ENCODE measurements around the gene ZNF346. TPM values are rescaled to one million over a fixed set of nuclear protein-coding genes. Genes with fewer than 3 reads are reported as not detected.

Gene ZNF346
- total RNA-seq, 5 donors from 2014 or later (not counting 1 experiment from before 2014, with no cell fraction given), result 22.8 to 25.7 (median 24.8) TPM

GRCh38 chr5:177091232-177091631 lies 68.7 kb downstream of the ZNF346 start:
- CTCF ChIA-PET, result no interaction called here
- no peak overlapping the region for H3K27ac ChIP-seq (ENCODE audit: low read length)

GRCh38 chr5:177092178-177093081 lies 69.9 kb downstream of the ZNF346 start:
- Histone ChIP-seq H3K9me3 (no peaks in the 10 kb centered on the region), H3K27me3 (replicated peaks in 1 of 2; ENCODE audit: control insufficient read depth in 2 of 2, extremely low read depth in 1 of 2, insufficient read depth in 2 of 2, low read length in 1 of 2) (peaks cover 0 to 39% of the 10 kb centered on the region in 2 experiments), H3K36me3 (ENCODE audit: control insufficient read depth in 2 of 2, extremely low read depth in 1 of 2, insufficient read depth in 1 of 2, low read length in 1 of 2) (no peaks in the 10 kb centered on the region), H3K4me1 (ENCODE audit: control insufficient read depth in 1 of 2, extremely low read depth in 1 of 2, insufficient read depth in 2 of 2, low read length in 2 of 2) (peaks cover under 1 to 8% of the 10 kb centered on the region in 2 experiments), H3K4me3 (ENCODE audit: control insufficient read depth in 1 of 2, extremely low read depth in 1 of 2, low read length in 1 of 2) (no peak overlapping the region), H3K27ac (ENCODE audit: low read length) (no peak overlapping the region)
- DNase-seq (no peak), ATAC-seq (replicated peaks in 1 of 4) (no peak)
- no peak overlapping the region for H3K4me3 Mint-ChIP-seq
- ChIA-PET CTCF (interaction anchor here in 1 of 2 donors (0.6 kb wide), 2 partner anchors 216 to 417 kb away, joined by 4 to 5 read pairs; partner anchors contain the start of gene DOK3), POLR2A (no interaction called here)
- H3K36me3 Mint-ChIP-seq, result no peaks in the 10 kb centered on the region
- 85% methylated on average over 30 of the region's 32 CpGs for whole genome bisulfite sequencing (ENCODE audit: insufficient coverage)
- H3K9me3 Mint-ChIP-seq, result no peaks in the 10 kb centered on the region
- no peak overlapping the region for H3K27ac Mint-ChIP-seq
- H3K27me3 Mint-ChIP-seq, result peaks cover 4 to 13% of the 10 kb centered on the region in 2 donors
- peaks cover 5 to 6% (median 5%) of the 10 kb centered on the region in 3 donors for H3K4me1 Mint-ChIP-seq

More at GRCh38 chr5:177091232-177091631, 68.7 kb downstream of the ZNF346 start:
- peaks cover 5 to 13% of the 10 kb centered on the region in 2 donors for H3K27me3 Mint-ChIP-seq
- POLR2A ChIA-PET, result no interaction called here
- Histone ChIP-seq H3K36me3 (ENCODE audit: control insufficient read depth in 2 of 2, extremely low read depth in 1 of 2, insufficient read depth in 1 of 2, low read length in 1 of 2) (no peaks in the 10 kb centered on the region), H3K9me3 (no peaks in the 10 kb centered on the region), H3K4me1 (ENCODE audit: control insufficient read depth in 1 of 2, extremely low read depth in 1 of 2, insufficient read depth in 2 of 2, low read length in 2 of 2) (peaks cover 4 to 17% of the 10 kb centered on the region in 2 experiments), H3K27me3 (replicated peaks in 1 of 2; ENCODE audit: control insufficient read depth in 2 of 2, extremely low read depth in 1 of 2, insufficient read depth in 2 of 2, low read length in 1 of 2) (peaks cover 0 to 44% of the 10 kb centered on the region in 2 experiments), H3K4me3 (ENCODE audit: control insufficient read depth in 1 of 2, extremely low read depth in 1 of 2, low read length in 1 of 2) (no peak overlapping the region)
- 81% methylated on average over 1 of the region's 3 CpGs for WGBS (ENCODE audit: insufficient coverage)
- no peak overlapping the region for H3K4me3 Mint-ChIP-seq
- no peak for ATAC-seq (replicated peaks in 1 of 4)
- peaks cover 8 to 10% (median 9%) of the 10 kb centered on the region in 3 donors for H3K4me1 Mint-ChIP-seq
- no peaks in the 10 kb centered on the region for H3K36me3 Mint-ChIP-seq
- no peak overlapping the region for H3K27ac Mint-ChIP-seq
- DNase-seq, result no peak
- H3K9me3 Mint-ChIP-seq, result no peaks in the 10 kb centered on the region

- Histone ChIP-seq H3K36me3 (ENCODE audit: control insufficient read depth in 2 of 2, extremely low read depth in 1 of 2, insufficient read depth in 1 of 2, low read length in 1 of 2) (no peaks in the 10 kb centered on the region), H3K27me3 (replicated peaks in 1 of 2; ENCODE audit: control insufficient read depth in 2 of 2, extremely low read depth in 1 of 2, insufficient read depth in 2 of 2, low read length in 1 of 2) (peaks cover 0 to 36% of the 10 kb centered on the region in 2 experiments), H3K27ac (ENCODE audit: low read length) (no peak overlapping the region), H3K4me1 (ENCODE audit: control insufficient read depth in 1 of 2, extremely low read depth in 1 of 2, insufficient read depth in 2 of 2, low read length in 2 of 2) (peaks cover 0 to 4% of the 10 kb centered on the region in 2 experiments), H3K4me3 (ENCODE audit: control insufficient read depth in 1 of 2, extremely low read depth in 1 of 2, low read length in 1 of 2) (no peak overlapping the region), H3K9me3 (no peaks in the 10 kb centered on the region)
- ChIA-PET CTCF (interaction anchor here in 1 of 2 donors (0.6 kb wide), 1 partner anchor 417 kb away, joined by 5 read pairs; the partner anchor contains the start of gene DOK3), POLR2A (no interaction called here)
- DNase-seq, result no peak
- H3K27me3 Mint-ChIP-seq, result peaks cover 0 to 8% of the 10 kb centered on the region in 2 donors
- WGBS (ENCODE audit: insufficient coverage), result 92% methylated on average over 40 of the region's 40 CpGs
- H3K4me1 Mint-ChIP-seq, result peaks cover 0 to 3% (median 1%) of the 10 kb centered on the region in 3 donors
- H3K27ac Mint-ChIP-seq, result no peak overlapping the region
- H3K36me3 Mint-ChIP-seq, result no peaks in the 10 kb centered on the region
- H3K4me3 Mint-ChIP-seq, result no peak overlapping the region
- H3K9me3 Mint-ChIP-seq, result no peaks in the 10 kb centered on the region
- ATAC-seq (replicated peaks in 1 of 4), result no peak
Observed at GRCh38 chr5:177093082-177093712, 70.7 kb downstream of the ZNF346 start.

GRCh38 chr5:177093803-177094202 lies 71.3 kb downstream of the ZNF346 start:
- 81% methylated on average over 2 of the region's 6 CpGs for WGBS (ENCODE audit: insufficient coverage)
- Histone ChIP-seq H3K4me3 (ENCODE audit: control insufficient read depth in 1 of 2, extremely low read depth in 1 of 2, low read length in 1 of 2) (no peak overlapping the region), H3K27me3 (replicated peaks in 1 of 2; ENCODE audit: control insufficient read depth in 2 of 2, extremely low read depth in 1 of 2, insufficient read depth in 2 of 2, low read length in 1 of 2) (peaks cover 0 to 34% of the 10 kb centered on the region in 2 experiments), H3K36me3 (ENCODE audit: control insufficient read depth in 2 of 2, extremely low read depth in 1 of 2, insufficient read depth in 1 of 2, low read length in 1 of 2) (no peaks in the 10 kb centered on the region), H3K4me1 (ENCODE audit: control insufficient read depth in 1 of 2, extremely low read depth in 1 of 2, insufficient read depth in 2 of 2, low read length in 2 of 2) (peaks cover 0 to 4% of the 10 kb centered on the region in 2 experiments), H3K27ac (ENCODE audit: low read length) (no peak overlapping the region), H3K9me3 (no peaks in the 10 kb centered on the region)
- DNase-seq (no peak), ATAC-seq (replicated peaks in 1 of 4) (no peak)
- Mint-ChIP-seq H3K9me3 (no peaks in the 10 kb centered on the region), H3K36me3 (no peaks in the 10 kb centered on the region), H3K27me3 (peaks cover 0 to 3% of the 10 kb centered on the region in 2 donors), H3K27ac (no peak overlapping the region), H3K4me1 (peaks cover 0 to 1% (median 0%) of the 10 kb centered on the region in 3 donors), H3K4me3 (no peak overlapping the region)
- ChIA-PET POLR2A (no interaction called here), CTCF (no interaction called here)

- ATAC-seq (replicated peaks in 1 of 4) (no peak), DNase-seq (no peak)
- H3K4me1 ChIP-seq (ENCODE audit: control insufficient read depth in 1 of 2, extremely low read depth in 1 of 2, insufficient read depth in 2 of 2, low read length in 2 of 2), result peaks cover 0 to 4% of the 10 kb centered on the region in 2 experiments
- peaks cover 0 to 30% of the 10 kb centered on the region in 2 experiments for H3K27me3 ChIP-seq (replicated peaks in 1 of 2; ENCODE audit: control insufficient read depth in 2 of 2, extremely low read depth in 1 of 2, insufficient read depth in 2 of 2, low read length in 1 of 2)
- no peak overlapping the region for H3K27ac Mint-ChIP-seq
- CTCF ChIA-PET, result no interaction called here
- POLR2A ChIA-PET, result no interaction called here
- no peaks in the 10 kb centered on the region for H3K9me3 Mint-ChIP-seq
- no peaks in the 10 kb centered on the region for H3K36me3 ChIP-seq (ENCODE audit: control insufficient read depth in 2 of 2, extremely low read depth in 1 of 2, insufficient read depth in 1 of 2, low read length in 1 of 2)
- no peaks in the 10 kb centered on the region for H3K9me3 ChIP-seq
- WGBS (ENCODE audit: insufficient coverage), result 89% methylated on average over 12 of the region's 12 CpGs
- H3K27me3 Mint-ChIP-seq, result no peaks in the 10 kb centered on the region
- no peak overlapping the region for H3K4me3 ChIP-seq (ENCODE audit: control insufficient read depth in 1 of 2, extremely low read depth in 1 of 2, low read length in 1 of 2)
- H3K27ac ChIP-seq (ENCODE audit: low read length), result no peak overlapping the region
- H3K4me1 Mint-ChIP-seq, result no peaks in the 10 kb centered on the region
- no peaks in the 10 kb centered on the region for H3K36me3 Mint-ChIP-seq
- H3K4me3 Mint-ChIP-seq, result no peak overlapping the region
Observed at GRCh38 chr5:177094224-177095087, 72.0 kb downstream of the ZNF346 start.

All from T-cell (primary cell).